ENCODE data around the gene PARD3B.

The PARD3B gene

DNA sequence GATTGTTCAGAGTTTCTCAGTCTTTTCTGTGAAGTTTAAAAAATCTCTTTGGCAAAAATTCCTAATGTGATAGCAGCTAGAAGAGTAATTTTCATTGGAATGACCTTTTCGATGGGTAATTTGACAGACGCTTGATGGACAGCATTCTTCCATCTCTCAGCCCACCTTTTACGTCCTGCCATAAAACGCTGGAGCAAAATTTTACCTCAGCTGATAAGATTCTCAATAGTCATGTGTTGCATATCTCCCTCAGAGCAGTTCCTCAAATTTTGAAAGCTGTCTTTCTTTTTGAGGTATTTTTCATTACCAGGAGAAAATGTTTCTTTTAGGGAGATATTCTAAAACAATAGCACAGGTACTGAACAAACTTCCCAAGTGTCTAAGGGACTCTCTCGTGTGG, 441.4 kb downstream of the PARD3B start:
- TF ChIP-seq ZNF274 (IDR thresholded peaks at IDR 0.05; ENCODE audit: low read depth, low read length), result no peak

DNA sequence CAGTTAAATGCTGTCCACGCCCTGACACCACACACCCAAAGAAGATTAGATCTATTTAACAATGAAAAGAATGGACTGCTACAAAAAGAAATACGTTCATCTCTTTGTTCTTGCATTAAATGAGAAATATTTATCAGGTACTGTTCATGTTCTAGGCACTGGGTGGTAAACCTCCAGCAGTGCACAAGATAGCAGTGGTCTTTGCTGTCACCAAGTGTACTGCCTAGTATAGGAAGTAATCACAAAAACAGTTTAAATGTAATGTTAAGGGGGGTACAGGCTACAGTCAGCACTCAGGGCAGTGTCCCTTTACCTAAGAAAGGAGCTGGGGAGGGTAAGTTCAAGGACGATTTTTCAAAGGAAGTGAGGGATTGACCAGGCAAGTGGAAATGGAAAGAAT, 443.6 kb downstream of the PARD3B start:
- H3K4me3 ChIP-seq (ENCODE audit: low read length), result no peak overlapping the region
- no peak for TF ChIP-seq ZNF274 (IDR thresholded peaks at IDR 0.05; ENCODE audit: low read depth, low read length)

More for the DNA sequence above, 441.4 kb downstream of the PARD3B start:
- H3K4me3 ChIP-seq (ENCODE audit: low read length), result no peak overlapping the region

DNA sequence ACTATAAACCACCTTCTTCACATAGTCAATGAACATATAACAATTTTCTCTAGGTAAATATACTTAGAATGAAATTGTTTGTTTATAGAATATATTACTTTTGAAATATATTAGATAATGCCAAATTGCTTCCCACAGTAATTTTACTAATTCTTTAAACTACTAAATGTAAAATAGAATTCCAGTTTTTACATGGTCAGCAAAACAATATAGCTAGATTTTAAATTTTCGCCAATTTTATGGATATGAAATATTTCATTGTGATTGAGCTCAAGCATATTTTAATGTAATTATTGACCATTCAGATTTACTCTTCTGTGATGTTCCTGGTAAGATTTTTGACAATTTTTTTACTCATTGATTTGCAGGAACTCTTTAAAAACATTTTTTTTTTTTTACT, 444.6 kb downstream of the PARD3B start:
- no peak overlapping the region for H3K4me3 ChIP-seq (ENCODE audit: low read length)
- TF ChIP-seq ZNF274 (IDR thresholded peaks at IDR 0.05; ENCODE audit: low read depth, low read length), result no peak

DNA sequence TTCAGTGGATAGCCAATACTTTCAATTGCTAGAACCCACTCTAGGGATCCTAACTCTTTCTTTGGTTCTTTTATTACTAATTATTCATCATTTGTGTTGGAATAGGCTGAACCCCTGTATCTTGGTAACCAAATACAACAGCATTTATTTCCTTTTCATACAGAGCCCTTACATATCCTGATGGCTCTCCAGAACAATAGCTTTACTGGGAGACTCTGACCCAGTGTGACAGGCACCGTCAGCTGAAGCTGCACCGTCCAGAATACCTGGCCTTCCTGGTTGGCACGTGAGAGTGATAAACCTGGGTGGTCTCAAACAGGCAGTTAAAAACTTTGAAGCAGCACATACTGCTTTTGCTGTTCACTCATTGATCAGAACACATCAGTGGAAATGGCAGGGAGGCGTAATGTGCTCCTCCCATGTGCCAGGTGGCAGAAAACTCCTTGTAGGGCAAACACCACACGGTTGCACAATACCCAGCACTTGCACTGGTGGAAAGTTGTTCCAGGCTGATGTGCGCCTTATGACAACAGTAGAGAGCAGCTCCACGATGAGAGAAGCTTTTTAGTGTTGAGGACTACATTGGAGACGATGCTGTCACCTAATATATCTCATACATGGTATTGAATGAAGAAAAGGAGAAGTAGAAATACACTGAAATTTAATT, 456.2 kb downstream of the PARD3B start:
- no peak overlapping the region for H3K4me3 ChIP-seq (ENCODE audit: low read length)
- no peak for TF ChIP-seq ZNF274 (IDR thresholded peaks at IDR 0.05; ENCODE audit: low read depth, low read length)

DNA sequence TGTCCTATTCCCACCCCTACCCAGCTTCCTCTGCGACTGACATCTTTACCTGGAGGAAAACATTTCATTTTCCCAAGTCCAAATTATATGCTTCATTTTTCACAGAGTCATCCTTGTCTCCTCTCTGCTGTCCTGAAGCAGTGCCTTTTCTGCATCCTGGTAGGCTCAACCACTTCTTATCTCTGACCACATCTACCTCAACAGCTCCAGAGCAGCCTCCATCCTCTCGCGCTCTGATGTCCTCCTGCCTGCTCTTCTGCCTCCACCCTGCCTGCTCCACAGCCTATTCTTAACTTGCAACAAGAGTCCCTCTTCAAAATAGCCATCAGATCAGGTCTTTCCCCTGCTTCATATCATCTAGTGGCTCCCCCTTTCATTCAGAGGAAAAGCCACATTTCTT, 457.1 kb downstream of the PARD3B start:
- H3K4me3 ChIP-seq (ENCODE audit: low read length), result no peak overlapping the region
- TF ChIP-seq ZNF274 (IDR thresholded peaks at IDR 0.05; ENCODE audit: low read depth, low read length), result no peak

DNA sequence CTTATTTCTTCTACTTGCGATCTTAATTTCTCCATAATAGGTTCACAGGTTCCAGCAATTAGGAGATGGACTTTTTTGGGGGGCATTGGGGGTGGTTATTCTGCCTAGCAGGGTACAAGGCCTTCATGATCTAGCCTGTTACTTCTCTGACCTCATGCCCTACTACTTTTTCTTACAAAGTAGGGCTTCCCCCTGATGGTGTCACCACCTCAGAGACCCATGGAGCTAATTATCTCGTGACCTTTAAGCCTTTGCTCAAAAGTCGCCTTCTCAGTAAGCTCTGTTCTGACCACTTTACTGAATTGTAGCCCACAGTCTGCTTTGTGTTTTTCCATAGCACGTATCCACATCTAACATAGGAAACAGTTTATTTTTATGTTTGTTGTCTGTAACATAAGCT, 458.0 kb downstream of the PARD3B start:
- H3K4me3 ChIP-seq (ENCODE audit: low read length), result no peak overlapping the region
- TF ChIP-seq ZNF274 (IDR thresholded peaks at IDR 0.05; ENCODE audit: low read depth, low read length), result no peak

DNA sequence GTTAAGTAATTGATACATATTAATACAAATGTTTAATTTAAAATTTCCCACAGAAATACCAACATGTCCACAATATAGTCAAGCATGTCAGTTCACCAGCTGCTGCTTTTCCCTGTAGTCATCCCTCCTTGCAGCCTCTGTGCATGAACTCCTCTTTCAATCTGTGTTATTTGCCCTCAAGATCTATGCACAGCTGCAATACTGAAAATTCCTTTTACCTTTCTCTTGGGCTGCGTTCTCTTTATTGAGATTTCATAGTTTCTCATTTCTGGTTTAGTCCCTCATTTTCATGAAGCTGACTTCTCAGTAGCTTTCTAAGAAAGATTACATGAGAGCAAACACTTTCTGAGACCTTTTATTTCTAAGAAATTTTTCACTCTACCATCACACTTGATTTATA, 464.9 kb downstream of the PARD3B start:
- TF ChIP-seq ZNF274 (IDR thresholded peaks at IDR 0.05; ENCODE audit: low read depth, low read length), result no peak

DNA sequence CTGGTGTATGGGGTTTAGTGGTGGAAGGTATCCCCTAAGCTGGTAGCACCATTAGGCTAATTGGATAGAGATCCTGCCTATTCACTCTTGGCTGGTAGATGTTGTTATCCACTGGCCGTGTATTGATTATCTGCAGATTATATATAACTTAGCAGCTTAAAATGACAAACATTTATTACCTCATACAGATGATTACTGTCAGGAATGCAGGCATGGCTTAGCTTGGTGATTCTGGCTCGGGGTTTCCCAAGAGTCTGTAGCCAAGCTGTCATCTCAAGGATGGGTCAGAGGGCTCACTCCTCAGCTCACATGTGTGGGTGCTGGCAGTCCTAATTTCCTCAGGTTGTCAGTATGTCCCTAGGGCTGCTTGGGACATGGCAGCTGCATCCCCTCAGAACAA, 465.8 kb downstream of the PARD3B start:
- no peak for TF ChIP-seq ZNF274 (IDR thresholded peaks at IDR 0.05; ENCODE audit: low read depth, low read length)
- no peak overlapping the region for H3K4me3 ChIP-seq (ENCODE audit: low read length)

More for the DNA sequence above, 464.9 kb downstream of the PARD3B start:
- H3K4me3 ChIP-seq (ENCODE audit: low read length), result no peak overlapping the region

DNA sequence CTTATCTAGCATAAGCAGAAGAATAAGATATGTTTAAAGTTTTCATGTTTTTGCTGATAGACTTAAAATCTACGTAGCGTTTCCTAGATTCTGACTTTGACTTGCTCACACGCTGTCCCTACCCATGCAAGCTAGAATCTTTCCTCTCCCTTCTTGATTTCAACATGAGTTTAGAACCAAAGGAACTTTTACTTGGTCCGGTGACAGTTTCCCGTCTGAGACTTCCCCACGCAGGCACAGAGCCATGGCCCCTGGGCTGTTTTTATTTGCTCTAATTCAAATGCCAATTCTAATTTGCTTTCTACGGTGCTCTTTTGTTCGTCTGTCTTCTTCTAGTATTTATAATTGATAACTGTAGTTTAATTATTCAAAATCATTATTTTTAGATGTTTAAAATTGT, 467.7 kb downstream of the PARD3B start:
- no peak for TF ChIP-seq ZNF274 (IDR thresholded peaks at IDR 0.05; ENCODE audit: low read depth, low read length)
- H3K4me3 ChIP-seq (ENCODE audit: low read length), result no peak overlapping the region

DNA sequence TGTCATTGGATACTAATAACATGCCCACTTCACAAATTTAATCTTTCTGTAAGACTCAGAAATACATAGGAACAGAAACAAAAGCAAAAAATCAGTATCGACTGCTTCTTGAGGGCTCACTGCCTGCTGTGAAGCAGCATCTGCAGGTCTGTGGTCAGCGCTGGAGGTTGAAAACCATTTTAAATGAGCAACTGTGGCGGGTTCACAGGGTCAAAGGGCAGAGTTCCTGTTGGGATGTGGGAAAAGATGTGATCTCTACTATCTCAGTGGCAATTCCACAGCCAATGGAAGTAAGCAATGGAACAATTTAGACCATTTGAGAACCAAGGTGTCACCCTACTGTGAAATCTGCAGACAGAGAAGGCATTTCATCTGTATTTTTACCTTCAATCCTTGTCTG, 468.3 kb downstream of the PARD3B start:
- no peak for TF ChIP-seq ZNF274 (IDR thresholded peaks at IDR 0.05; ENCODE audit: low read depth, low read length)
- H3K4me3 ChIP-seq (ENCODE audit: low read length), result no peak overlapping the region

DNA sequence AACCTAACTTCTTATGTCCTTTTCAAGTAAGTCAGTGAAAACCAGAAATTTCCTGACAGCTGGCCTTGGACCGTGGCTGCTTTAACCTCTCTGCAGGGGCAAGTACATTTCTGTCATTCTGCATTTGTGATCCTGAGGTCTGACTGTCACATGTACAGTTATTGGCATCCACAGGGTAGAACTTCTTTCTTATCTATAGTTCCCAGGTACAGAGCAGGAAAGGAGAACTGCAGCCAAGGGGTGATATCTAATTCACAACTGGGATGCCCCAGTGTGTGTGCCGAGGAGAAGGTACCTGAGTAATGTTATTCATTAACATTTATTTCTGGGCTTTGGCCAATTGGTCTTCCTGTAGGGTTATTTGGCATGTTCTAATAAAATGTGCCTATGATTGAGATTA, 468.9 kb downstream of the PARD3B start:
- TF ChIP-seq ZNF274 (IDR thresholded peaks at IDR 0.05; ENCODE audit: low read depth, low read length), result no peak
- no peak overlapping the region for H3K4me3 ChIP-seq (ENCODE audit: low read length)

DNA sequence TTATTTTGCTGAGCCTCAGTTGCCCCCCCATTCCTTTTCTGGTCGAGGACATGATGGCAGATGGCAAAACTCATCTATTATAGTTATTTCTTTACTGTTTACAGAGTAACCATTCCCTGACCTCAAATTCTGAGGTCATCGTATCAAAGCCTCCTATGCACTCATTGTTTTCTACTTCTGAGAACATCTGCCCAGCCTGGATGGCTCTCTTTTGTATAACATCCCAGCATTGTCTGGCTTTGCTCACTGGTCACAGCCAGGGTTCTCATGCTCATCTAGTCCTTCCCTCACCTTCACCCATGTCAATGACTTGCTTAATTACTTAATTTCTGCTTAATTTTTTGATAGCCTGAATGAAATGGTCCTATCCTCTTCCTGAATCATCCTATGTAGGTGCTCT, 472.1 kb downstream of the PARD3B start:
- H3K4me3 ChIP-seq (ENCODE audit: low read length), result no peak overlapping the region
- TF ChIP-seq ZNF274 (IDR thresholded peaks at IDR 0.05; ENCODE audit: low read depth, low read length), result no peak

DNA sequence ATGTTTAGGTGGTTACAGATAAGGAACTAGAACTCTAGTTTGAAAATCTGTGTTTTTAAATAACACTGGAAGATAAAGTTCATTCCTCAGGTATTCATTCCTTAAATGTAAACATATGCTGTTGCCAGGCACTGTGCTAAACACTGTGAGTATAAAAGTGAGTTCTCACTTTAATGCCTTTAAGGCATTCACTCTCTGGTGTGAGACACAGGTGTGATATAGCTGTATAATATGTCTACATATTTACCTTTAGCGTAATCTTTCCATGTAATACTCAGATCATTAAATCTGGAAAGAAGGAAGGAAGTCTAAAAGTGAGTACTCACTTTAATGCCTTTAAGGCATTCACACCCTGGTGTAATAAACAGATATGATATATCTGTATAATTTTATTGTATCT, 472.6 kb downstream of the PARD3B start:
- H3K4me3 ChIP-seq (ENCODE audit: low read length), result no peak overlapping the region
- TF ChIP-seq ZNF274 (IDR thresholded peaks at IDR 0.05; ENCODE audit: low read depth, low read length), result no peak

DNA sequence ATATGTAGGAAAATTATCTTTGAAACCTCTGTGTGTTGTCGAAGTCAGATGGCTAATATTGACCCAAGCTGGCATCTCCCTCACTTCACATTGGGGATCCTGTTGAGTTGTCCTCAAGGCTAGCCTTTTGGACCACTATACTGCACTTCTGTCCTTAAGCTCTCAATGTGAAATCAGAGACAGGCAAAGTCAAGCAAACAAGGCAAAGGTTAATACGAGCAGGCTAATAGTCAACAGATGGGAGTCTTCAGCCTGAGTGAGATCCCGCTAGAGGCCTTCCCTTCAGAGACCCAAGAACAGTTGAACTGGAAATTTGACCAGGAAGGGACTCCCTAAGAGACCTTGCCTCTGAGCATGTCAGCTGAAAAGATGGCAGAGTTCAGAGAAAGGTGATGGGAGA, 475.4 kb downstream of the PARD3B start:
- no peak overlapping the region for H3K4me3 ChIP-seq (ENCODE audit: low read length)
- TF ChIP-seq ZNF274 (IDR thresholded peaks at IDR 0.05; ENCODE audit: low read depth, low read length), result no peak

DNA sequence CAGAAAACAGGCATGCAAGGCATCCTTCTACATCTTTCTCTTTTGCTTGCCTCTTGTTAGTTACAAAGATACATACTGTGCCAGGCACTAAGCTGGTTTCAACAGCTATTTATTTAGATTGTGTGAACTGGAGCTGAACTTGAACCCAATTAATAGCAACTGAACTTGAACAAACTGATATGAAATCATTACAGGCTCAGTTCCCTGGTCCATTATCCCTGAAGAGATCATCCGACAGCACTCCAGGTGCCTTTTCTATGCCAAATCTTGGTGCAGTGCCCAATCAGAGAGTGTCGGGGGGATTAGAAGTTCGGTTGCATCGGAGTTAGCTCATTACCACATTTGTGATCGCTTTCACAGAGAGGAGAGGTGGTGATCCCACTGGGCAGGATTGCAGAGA, 477.6 kb downstream of the PARD3B start:
- TF ChIP-seq ZNF274 (IDR thresholded peaks at IDR 0.05; ENCODE audit: low read depth, low read length), result no peak
- no peak overlapping the region for H3K4me3 ChIP-seq (ENCODE audit: low read length)
